Neural progenitor cell (in vitro differentiated cells): Measurements from ENCODE around the gene SOCS4.

Experiments used
- EZH2 ChIP-seq: fragments of 200-600 bp; sonication (generic); IDR thresholded peaks from 2 replicates; pipeline ENCODE4 v1.6.1; 2017; ENCODE audit warnings: antibody characterized with exemption, mild to moderate bottlenecking, moderate library complexity
- EZH2phosphoT487 ChIP-seq: fragments of 200-600 bp; sonication (generic); IDR thresholded peaks from 2 replicates; pipeline ENCODE4 v1.6.1; 2017; ENCODE audit warnings: antibody characterized with exemption
- TF ChIP-seq, protein P1 (sequence below): fragments of 200-600 bp; sonication (generic); IDR thresholded peaks from 2 replicates; pipeline ENCODE4 v1.5.1; 2017; ENCODE audit warnings: antibody characterized with exemption, mild to moderate bottlenecking

DNA sequence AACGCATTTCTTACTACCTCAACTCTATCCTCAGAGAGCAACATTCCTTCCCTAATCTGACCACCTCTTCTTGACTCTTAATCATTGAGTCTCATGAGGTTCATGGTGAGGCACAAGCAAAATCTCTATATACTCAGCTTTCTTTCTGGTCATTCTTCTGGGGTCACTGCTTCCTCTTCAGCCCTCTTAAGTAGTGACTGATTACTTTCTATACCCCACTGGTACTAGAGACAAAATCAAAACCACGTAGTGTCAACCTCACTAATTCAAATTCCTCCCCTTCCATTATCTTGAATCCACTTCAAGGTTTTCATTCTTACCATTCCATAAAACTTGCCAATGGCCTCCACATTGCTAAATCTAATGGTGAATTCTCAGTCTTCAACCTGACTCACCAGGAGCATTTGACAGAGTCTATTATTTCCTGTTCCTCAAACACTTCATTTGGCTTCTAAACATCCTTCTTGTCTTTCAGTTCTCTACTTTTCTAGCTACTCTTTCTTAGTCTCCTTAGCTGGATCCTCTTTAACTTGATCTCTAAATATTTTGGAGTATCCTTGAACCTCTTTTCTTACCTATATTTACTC, 7.0 kb upstream of the SOCS4 start:
- TF ChIP-seq EZH2, result no peak
- TF ChIP-seq, protein P1, sequence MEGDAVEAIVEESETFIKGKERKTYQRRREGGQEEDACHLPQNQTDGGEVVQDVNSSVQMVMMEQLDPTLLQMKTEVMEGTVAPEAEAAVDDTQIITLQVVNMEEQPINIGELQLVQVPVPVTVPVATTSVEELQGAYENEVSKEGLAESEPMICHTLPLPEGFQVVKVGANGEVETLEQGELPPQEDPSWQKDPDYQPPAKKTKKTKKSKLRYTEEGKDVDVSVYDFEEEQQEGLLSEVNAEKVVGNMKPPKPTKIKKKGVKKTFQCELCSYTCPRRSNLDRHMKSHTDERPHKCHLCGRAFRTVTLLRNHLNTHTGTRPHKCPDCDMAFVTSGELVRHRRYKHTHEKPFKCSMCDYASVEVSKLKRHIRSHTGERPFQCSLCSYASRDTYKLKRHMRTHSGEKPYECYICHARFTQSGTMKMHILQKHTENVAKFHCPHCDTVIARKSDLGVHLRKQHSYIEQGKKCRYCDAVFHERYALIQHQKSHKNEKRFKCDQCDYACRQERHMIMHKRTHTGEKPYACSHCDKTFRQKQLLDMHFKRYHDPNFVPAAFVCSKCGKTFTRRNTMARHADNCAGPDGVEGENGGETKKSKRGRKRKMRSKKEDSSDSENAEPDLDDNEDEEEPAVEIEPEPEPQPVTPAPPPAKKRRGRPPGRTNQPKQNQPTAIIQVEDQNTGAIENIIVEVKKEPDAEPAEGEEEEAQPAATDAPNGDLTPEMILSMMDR, result no peak
- TF ChIP-seq EZH2phosphoT487, result no peak
